ENCODE measurements around the gene TBC1D14.

GRCh38 chr4:6886886-6887285 is 22.7 kb upstream of the TBC1D14 start:
- no peak for TF ChIP-seq POLR2AphosphoS5 (IDR thresholded peaks at IDR 0.05)
- TF ChIP-seq, protein P1, sequence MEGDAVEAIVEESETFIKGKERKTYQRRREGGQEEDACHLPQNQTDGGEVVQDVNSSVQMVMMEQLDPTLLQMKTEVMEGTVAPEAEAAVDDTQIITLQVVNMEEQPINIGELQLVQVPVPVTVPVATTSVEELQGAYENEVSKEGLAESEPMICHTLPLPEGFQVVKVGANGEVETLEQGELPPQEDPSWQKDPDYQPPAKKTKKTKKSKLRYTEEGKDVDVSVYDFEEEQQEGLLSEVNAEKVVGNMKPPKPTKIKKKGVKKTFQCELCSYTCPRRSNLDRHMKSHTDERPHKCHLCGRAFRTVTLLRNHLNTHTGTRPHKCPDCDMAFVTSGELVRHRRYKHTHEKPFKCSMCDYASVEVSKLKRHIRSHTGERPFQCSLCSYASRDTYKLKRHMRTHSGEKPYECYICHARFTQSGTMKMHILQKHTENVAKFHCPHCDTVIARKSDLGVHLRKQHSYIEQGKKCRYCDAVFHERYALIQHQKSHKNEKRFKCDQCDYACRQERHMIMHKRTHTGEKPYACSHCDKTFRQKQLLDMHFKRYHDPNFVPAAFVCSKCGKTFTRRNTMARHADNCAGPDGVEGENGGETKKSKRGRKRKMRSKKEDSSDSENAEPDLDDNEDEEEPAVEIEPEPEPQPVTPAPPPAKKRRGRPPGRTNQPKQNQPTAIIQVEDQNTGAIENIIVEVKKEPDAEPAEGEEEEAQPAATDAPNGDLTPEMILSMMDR (IDR thresholded peaks at IDR 0.05) = no peak
- no peak for TF ChIP-seq EP300 (IDR thresholded peaks at IDR 0.05; ENCODE audit: low read depth)
- no peak for TF ChIP-seq POLR2A (IDR thresholded peaks at IDR 0.05)

Measured in transverse colon (tissue), 4 donors.